Hepatocyte (in vitro differentiated cells): ENCODE results near the gene GRAMD1A. TPM values are rescaled to one million over a fixed set of nuclear protein-coding genes. Genes with fewer than 3 reads are reported as not detected.
"Not testable (repeated sequence)": the region's sequence is repeated elsewhere in the genome, so short reads cannot be mapped to it uniquely, and the experiment has no call there.

Experiments used
- DNase-seq: peaks from one replicate; pipeline ENCODE4 v3.0.0-alpha.2; 2016; ENCODE audit warnings: low spot score
- H2AFZ ChIP-seq: fragments of 200-600 bp; sonication (generic); 2 replicates; pipeline ENCODE4 v1.6.0; 2016; ENCODE audit warnings: antibody characterized with exemption, mild to moderate bottlenecking
- H3K27ac ChIP-seq: fragments of 200-600 bp; sonication (generic); 2 replicates; pipeline ENCODE4 v1.5.1; 2016; ENCODE audit warnings: mild to moderate bottlenecking
- H3K27me3 ChIP-seq: fragments of 200-600 bp; sonication (generic); 2 replicates; pipeline ENCODE4 v1.6.1; 2016
- H3K36me3 ChIP-seq: fragments of 200-600 bp; sonication (generic); replicated peaks from 2 replicates; pipeline ENCODE4 v1.5.1; 2016; ENCODE audit warnings: low read depth; ENCODE audit not compliant: insufficient read depth
- H3K4me1 ChIP-seq: fragments of 200-600 bp; sonication (generic); 2 replicates; pipeline ENCODE4 v1.5.1; 2016; ENCODE audit warnings: mild to moderate bottlenecking, moderate library complexity; ENCODE audit not compliant: insufficient read depth
- H3K4me2 ChIP-seq: fragments of 200-600 bp; sonication (generic); 2 replicates; pipeline ENCODE4 v1.6.0; 2016
- H3K4me3 ChIP-seq: fragments of 200-600 bp; sonication (generic); 2 replicates; pipeline ENCODE4 v1.5.1; 2016; ENCODE audit warnings: mild to moderate bottlenecking
- H3K79me2 ChIP-seq: fragments of 200-600 bp; sonication (generic); 2 replicates; pipeline ENCODE4 v1.6.0; 2017; ENCODE audit warnings: mild to moderate bottlenecking
- H3K9me2 ChIP-seq: fragments of 200-600 bp; sonication (generic); replicated peaks from 2 replicates; pipeline ENCODE4 v1.6.0; 2017; ENCODE audit warnings: mild to moderate bottlenecking; ENCODE audit not compliant: insufficient read depth
- H3K9me3 ChIP-seq: fragments of 200-600 bp; sonication (generic); 2 replicates; pipeline ENCODE4 v1.5.1; 2016; ENCODE audit warnings: low read depth, mild to moderate bottlenecking
- H4K20me1 ChIP-seq: fragments of 200-600 bp; sonication (generic); 2 replicates; pipeline ENCODE4 v1.6.0; 2016; ENCODE audit warnings: mild to moderate bottlenecking; ENCODE audit not compliant: insufficient read depth, poor library complexity, severe bottlenecking
- CTCF ChIP-seq: fragments of 200-600 bp; sonication (generic); IDR thresholded peaks from 2 replicates; pipeline ENCODE4 v1.5.1; 2016; ENCODE audit warnings: antibody characterized with exemption, mild to moderate bottlenecking; ENCODE audit not compliant: poor library complexity
- EZH2 ChIP-seq: fragments of 200-600 bp; sonication (generic); IDR thresholded peaks from 2 replicates; pipeline ENCODE4 v1.6.1; 2016; ENCODE audit warnings: antibody characterized with exemption, mild to moderate bottlenecking, borderline replicate concordance
- EZH2phosphoT487 ChIP-seq: fragments of 200-600 bp; sonication (generic); IDR thresholded peaks from one replicate; pipeline ENCODE4 v1.6.1; 2018; ENCODE audit warnings: antibody characterized with exemption, mild to moderate bottlenecking, low read depth, moderate library complexity; ENCODE audit not compliant: unreplicated experiment, severe bottlenecking
- WGBS: methylation state at CpG from one replicate; pipeline ENCODE4 v1.1.6; 2016; ENCODE audit warnings: low lambda C conversion rate; ENCODE audit errors: missing lambda C conversion rate; 5-methylcytosine and 5-hydroxymethylcytosine counted together
- polyA plus RNA-seq: library from polyadenylated mRNA; unstranded; fragments of >200 nt; fragmentation: Nextera tagmentation; extraction: Ambion mirVana; gene quantifications from 2 replicates; pipeline ENCODE4 v1.2.1, GENCODE V29; 2016
- total RNA-seq: library from RNA; depleted of rRNA; stranded (reverse); fragments of >200 nt; gene quantifications from 2 replicates; pipeline ENCODE4 v1.2.3, GENCODE V29; 2014

Gene GRAMD1A
- total and polyA plus RNA-seq, 2 experiments from 2014 or later, result 34.8 to 92.4 TPM

GRCh38 chr19:34989298-34989697, 10.8 kb upstream of the GRAMD1A start:
- no peaks in the 10 kb centered on the region for H3K4me1 ChIP-seq
- no peaks in the 10 kb centered on the region for H3K9me2 ChIP-seq
- no peaks in the 10 kb centered on the region for H3K9me3 ChIP-seq
- H3K36me3 ChIP-seq, result no peaks in the 10 kb centered on the region
- H2AFZ ChIP-seq, result no peak overlapping the region
- 89% methylated on average over 6 of the region's 6 CpGs for WGBS
- DNase-seq, result no peak
- no peak overlapping the region for H3K27ac ChIP-seq
- TF ChIP-seq EZH2phosphoT487 (no peak), CTCF (no peak), EZH2 (no peak)
- no peak overlapping the region for H3K4me3 ChIP-seq
- no peaks in the 10 kb centered on the region for H4K20me1 ChIP-seq
- H3K4me2 ChIP-seq, result no peak overlapping the region
- no peaks in the 10 kb centered on the region for H3K79me2 ChIP-seq
- no peaks in the 10 kb centered on the region for H3K27me3 ChIP-seq

GRCh38 chr19:34990578-34991192, 9.4 kb upstream of the GRAMD1A start:
- Histone ChIP-seq H4K20me1 (no peaks in the 10 kb centered on the region), H3K4me2 (no peak overlapping the region), H3K9me3 (no peaks in the 10 kb centered on the region), H3K27ac (no peak overlapping the region), H3K4me1 (peaks cover 11% of the 10 kb centered on the region), H3K79me2 (no peaks in the 10 kb centered on the region), H3K9me2 (no peaks in the 10 kb centered on the region), H3K27me3 (no peaks in the 10 kb centered on the region), H3K36me3 (no peaks in the 10 kb centered on the region), H2AFZ (no peak overlapping the region), H3K4me3 (no peak overlapping the region)
- TF ChIP-seq EZH2phosphoT487 (no peak), CTCF (no peak), EZH2 (no peak)
- WGBS, result 94% methylated on average over 13 of the region's 13 CpGs
- no peak for DNase-seq

GRCh38 chr19:34991542-34992333, 8.4 kb upstream of the GRAMD1A start:
- Histone ChIP-seq H3K4me1 (peaks cover 13% of the 10 kb centered on the region), H3K9me2 (no peaks in the 10 kb centered on the region), H3K4me3 (no peak overlapping the region), H4K20me1 (no peaks in the 10 kb centered on the region), H3K4me2 (no peak overlapping the region), H3K79me2 (no peaks in the 10 kb centered on the region), H2AFZ (no peak overlapping the region), H3K9me3 (no peaks in the 10 kb centered on the region), H3K27ac (no peak overlapping the region), H3K36me3 (no peaks in the 10 kb centered on the region), H3K27me3 (no peaks in the 10 kb centered on the region)
- no peak for TF ChIP-seq CTCF
- TF ChIP-seq EZH2phosphoT487, result no peak
- TF ChIP-seq EZH2, result no peak
- 90% methylated on average over 8 of the region's 8 CpGs for WGBS
- DNase-seq, result no peak

GRCh38 chr19:34992582-34992981, 7.5 kb upstream of the GRAMD1A start:
- 89% methylated on average over 7 of the region's 7 CpGs for WGBS
- peaks cover 13% of the 10 kb centered on the region for H3K4me1 ChIP-seq

More at GRCh38 chr19:34992582-34992981, 7.5 kb upstream of the GRAMD1A start:
- H4K20me1 ChIP-seq, H3K27ac ChIP-seq, H3K27me3 ChIP-seq, H3K79me2 ChIP-seq, H3K9me3 ChIP-seq, DNase-seq, H2AFZ ChIP-seq, H3K4me2 ChIP-seq, H3K36me3 ChIP-seq, H3K9me2 ChIP-seq, H3K4me3 ChIP-seq: not testable (repeated sequence)
